Kidney (tissue), 14 donors: Measurements from ENCODE around the gene AQP1. TPM values are rescaled to one million over a fixed set of nuclear protein-coding genes. Genes with fewer than 3 reads are reported as not detected.

Experiments used
- DNase-seq, 5 donors: peaks; one replicate each; pipeline ENCODE4 v3.0.0-alpha.2; 2013 to 2020
- FAIRE-seq: peaks from 2 replicates; lab custom pipeline; 2012; peaks lifted over from hg19 to GRCh38; lab: Jason Lieb, UNC
- H3K27ac ChIP-seq, 2 donors: one replicate each; pipeline ENCODE4 v1.7.0; 2013; ENCODE audit warnings: low read depth in 2 of 2, low read length in 2 of 2, inconsistent platforms in 1 of 2
- H3K27me3 ChIP-seq: one replicate; pipeline ENCODE4 v1.7.1; 2013; ENCODE audit warnings: low read length, inconsistent platforms; ENCODE audit not compliant: control insufficient read depth, insufficient read depth
- H3K36me3 ChIP-seq, 3 donors: one replicate each; pipeline versions ENCODE4 v1.7.0 to v1.7.1; 2013; ENCODE audit warnings: low read length in 3 of 3, control low read depth in 1 of 3, inconsistent platforms in 1 of 3; ENCODE audit not compliant: insufficient read depth in 3 of 3, control insufficient read depth in 2 of 3
- H3K4me1 ChIP-seq, 3 donors: one replicate each; pipeline versions ENCODE4 v1.7.0 to v1.7.1; 2013; ENCODE audit warnings: low read length in 3 of 3, inconsistent platforms in 1 of 3, low read depth in 1 of 3; ENCODE audit not compliant: control insufficient read depth in 2 of 3, insufficient read depth in 2 of 3
- H3K4me3 ChIP-seq, 3 donors: one replicate each; pipeline versions ENCODE4 v1.7.0 to v1.8.1; 2013; ENCODE audit warnings: low read length in 3 of 3, control low read depth in 1 of 3, inconsistent platforms in 1 of 3
- H3K9ac ChIP-seq, 3 donors: one replicate each; pipeline versions ENCODE4 v1.7.0 to v1.7.1; 2013; ENCODE audit warnings: low read length in 3 of 3, control low read depth in 1 of 3, inconsistent platforms in 1 of 3
- H3K9me3 ChIP-seq, 3 donors: one replicate each; pipeline versions ENCODE4 v1.7.0 to v1.7.1; 2013; ENCODE audit warnings: low read length in 3 of 3, control low read depth in 1 of 3, inconsistent platforms in 1 of 3; ENCODE audit not compliant: control insufficient read depth in 2 of 3, insufficient read depth in 1 of 3
- CTCF ChIP-seq: IDR thresholded peaks from 3 replicates; pipeline ENCODE4 v1.5.1; 2012; ENCODE audit warnings: mild to moderate bottlenecking, moderate library complexity, borderline replicate concordance; ENCODE audit not compliant: insufficient read depth; ENCODE audit errors: extremely low read depth
- intact Hi-C: fragments of 100-400 bp; cut with DNase I; formaldehyde crosslinking; loops from one replicate; pipeline ENCODE4 v1.11.1; 2022
- polyA plus RNA-seq: library from polyadenylated mRNA; stranded (reverse); fragments of 350-450 nt; fragmentation: Illumina TruSeq; extraction: RNeasy Lipid Tissue Mini Kit (QIAGEN cat#74804); gene quantifications from one replicate; pipeline ENCODE4 v1.2.3, GENCODE V29; 2014; ENCODE audit warnings: low read depth, low replicate concordance; ENCODE audit not compliant: insufficient read depth
- total RNA-seq: library from RNA; stranded (reverse); fragmentation: NEBNext Ultra II Directional; extraction: Animal tissue kit (Norgen Biotek cat#: 25700); gene quantifications from one replicate; pipeline ENCODE4 v1.2.1, GENCODE V29; 2021
- donor health status: control.
- donor health status: control.
- donor health status: control.
- donor health status: control.
- donor health status: control.
- donor health status: DM: yes; HTN: yes; CAD: no.
- donor health status: Normal renal cell carcinoma (clear cell type).

Gene AQP1
- total and polyA plus RNA-seq, 2 donors from 2014 or later = 291 to 617 TPM

- intact Hi-C loops = no loop called here
- H3K4me3 ChIP-seq = peak overlapping the region; percentile 12 to 94 (median 77)
- no peak for TF ChIP-seq CTCF
- FAIRE-seq (no peak), DNase-seq (no peak)
- H3K4me1 ChIP-seq = peaks cover 0 to 19% (median 11%) of the 10 kb centered on the region in 3 donors
- no peaks in the 10 kb centered on the region for H3K36me3 ChIP-seq
- peak overlapping the region in 1 of 3 donors; percentile 79 for H3K9ac ChIP-seq
- H3K27me3 ChIP-seq = no peaks in the 10 kb centered on the region
- no peaks in the 10 kb centered on the region for H3K9me3 ChIP-seq
- H3K27ac ChIP-seq = peak overlapping the region; percentile 72 to 81
Observed at GRCh38 chr7:30912731-30912985, 1.0 kb downstream of the AQP1 start.

- Histone ChIP-seq H3K36me3 (no peaks in the 10 kb centered on the region), H3K27me3 (no peaks in the 10 kb centered on the region), H3K9ac (peak overlapping the region in 2 of 3 donors; percentile 39 to 79), H3K9me3 (no peaks in the 10 kb centered on the region), H3K27ac (peak overlapping the region; percentile 72 to 81), H3K4me1 (peaks cover 0 to 17% (median 12%) of the 10 kb centered on the region in 3 donors), H3K4me3 (peak overlapping the region; percentile 12 to 94 (median 77))
- intact Hi-C loops = no loop called here
- no peak for TF ChIP-seq CTCF
- DNase-seq (peak in 1 of 5 donors; percentile 48), FAIRE-seq (no peak)
Observed at GRCh38 chr7:30912986-30913811, 1.5 kb downstream of the AQP1 start.

- intact Hi-C loops = no loop called here
- Histone ChIP-seq H3K9ac (peak overlapping the region in 1 of 3 donors; percentile 79), H3K4me1 (peaks cover 0 to 11% (median 10%) of the 10 kb centered on the region in 3 donors), H3K27me3 (no peaks in the 10 kb centered on the region), H3K27ac (peak overlapping the region; percentile 72 to 81), H3K36me3 (no peaks in the 10 kb centered on the region), H3K9me3 (no peaks in the 10 kb centered on the region), H3K4me3 (peak overlapping the region in 2 of 3 donors; percentile 77 to 94)
- DNase-seq = no peak
- FAIRE-seq = no peak
- no peak for TF ChIP-seq CTCF
Observed at GRCh38 chr7:30913821-30914515, 2.3 kb downstream of the AQP1 start.
